HG02884 (cell line): Measurements from ENCODE around the gene DMBX1.
A peak's percentile ranks its signal among the peaks of the same experiment; 100 is the strongest.

Source experiments
- ATAC-seq: cut with Tn5 transposase; IDR thresholded peaks from one replicate; pipeline ENCODE4 v1.9.1; 2021; ENCODE audit warnings: mild to moderate bottlenecking, moderate library complexity; ENCODE audit not compliant: unreplicated experiment

DMBX1 gene

DNA sequence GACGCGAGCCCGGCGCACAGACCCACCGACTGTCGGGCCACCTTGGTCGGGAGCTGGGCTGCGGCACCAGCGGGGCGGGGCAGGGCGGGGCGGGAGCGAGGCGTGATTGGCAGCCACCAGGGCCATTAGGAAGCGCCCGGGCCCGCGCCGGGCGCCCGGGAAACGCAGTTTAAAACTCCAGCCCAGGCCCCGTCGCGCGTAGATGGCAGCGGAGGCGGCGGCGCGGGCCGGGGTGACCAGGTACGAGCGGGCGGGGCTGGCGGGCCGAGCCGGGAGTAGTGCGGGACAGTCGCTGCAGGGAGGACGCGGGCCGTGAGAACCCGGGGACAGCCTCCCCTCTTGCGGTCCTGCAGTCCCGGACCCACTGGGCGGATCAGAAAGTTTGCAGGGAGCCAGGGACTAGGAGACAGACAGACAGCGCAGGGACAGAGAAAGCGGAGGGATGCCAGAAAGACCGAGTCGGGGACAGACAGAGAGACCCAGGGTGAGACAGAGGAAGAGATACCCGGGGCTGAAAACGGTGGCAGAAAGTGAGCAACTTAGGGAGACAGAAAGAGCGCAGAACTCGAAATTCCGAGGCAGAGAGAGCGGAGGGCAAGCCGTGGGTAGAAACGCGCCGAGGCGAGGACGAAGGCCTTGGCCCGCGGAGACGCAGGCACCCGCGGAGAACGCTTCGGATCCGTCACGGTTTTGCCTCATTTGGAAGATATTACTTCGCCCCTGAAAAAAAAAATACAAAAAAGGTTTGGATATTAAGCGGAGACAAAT is at the start of gene DMBX1:
Gene DMBX1 (plus strand): TSS at position 199 of the 768 bp plus-strand sequence. CDS start 17,175 bp downstream, outside the sequence.
- no peak for ATAC-seq

- ATAC-seq, result no peak
Observed at GRCh38 chr1:46440478-46440877, 49.2 kb upstream of the DMBX1 start.

DNA sequence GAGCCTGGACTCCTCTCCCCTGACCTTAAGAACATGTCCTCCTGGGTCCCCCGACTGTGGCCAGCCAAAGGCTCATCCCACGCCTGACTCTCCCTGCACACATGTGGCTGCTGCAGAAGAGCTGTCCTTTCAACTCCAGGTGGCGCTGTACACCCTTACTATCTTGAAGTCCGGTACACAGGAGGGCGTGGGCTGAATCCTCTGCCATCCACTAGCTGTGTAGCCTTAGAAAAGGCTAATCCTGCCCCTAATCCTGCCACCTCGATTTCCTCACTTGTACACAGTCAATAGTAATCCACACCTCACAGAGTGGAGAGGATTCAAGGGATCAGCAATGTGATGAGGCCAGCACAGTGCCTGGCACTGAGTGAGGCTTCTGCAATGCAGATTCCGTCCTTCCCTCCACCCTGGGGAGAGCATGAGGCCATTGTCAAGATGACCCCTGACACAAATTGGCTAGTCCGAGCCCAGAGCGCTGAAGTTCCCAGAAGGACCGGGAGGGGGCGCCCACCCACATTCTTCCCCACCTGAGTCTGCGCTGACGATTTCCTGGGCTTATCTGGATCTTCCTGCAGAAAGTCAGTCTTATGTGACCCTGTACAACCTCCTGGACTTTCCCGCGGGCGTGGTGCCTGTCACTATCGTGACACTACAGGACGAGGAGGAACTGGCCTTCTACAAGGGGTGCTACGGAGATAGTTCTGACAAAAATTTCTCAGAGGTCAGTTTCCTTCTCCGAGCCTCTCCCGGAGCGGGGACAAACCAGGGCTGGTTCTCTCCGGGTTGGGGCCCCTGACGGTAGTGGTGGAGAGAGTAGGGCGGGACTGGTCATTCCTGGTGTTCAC is 47.1 kb upstream of the DMBX1 start:
- peak; percentile 64 for ATAC-seq

DNA sequence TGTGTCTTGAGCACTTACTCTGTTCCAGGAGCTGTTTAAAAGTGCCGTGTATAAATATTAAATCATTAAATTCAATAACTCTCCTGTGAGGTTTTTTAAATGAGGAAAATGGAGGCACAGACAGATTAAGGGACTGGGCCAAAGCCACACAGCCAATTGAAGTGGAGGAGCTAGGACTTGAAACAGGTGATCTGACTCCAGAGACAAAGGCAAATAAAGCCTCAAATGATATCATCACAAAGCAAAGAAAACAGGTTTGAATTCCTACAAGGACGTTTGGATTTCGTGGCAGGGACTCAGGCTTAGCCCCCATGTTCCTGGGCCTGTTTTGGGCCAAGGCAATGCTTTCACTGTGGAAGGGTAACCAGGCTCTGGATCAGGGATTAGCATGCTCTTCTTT is 45.2 kb upstream of the DMBX1 start:
- ATAC-seq, result no peak

- no peak for ATAC-seq
Observed at GRCh38 chr1:46445773-46446256, 43.8 kb upstream of the DMBX1 start.

- no peak for ATAC-seq
Observed at GRCh38 chr1:46446646-46447498, 42.8 kb upstream of the DMBX1 start.

DNA sequence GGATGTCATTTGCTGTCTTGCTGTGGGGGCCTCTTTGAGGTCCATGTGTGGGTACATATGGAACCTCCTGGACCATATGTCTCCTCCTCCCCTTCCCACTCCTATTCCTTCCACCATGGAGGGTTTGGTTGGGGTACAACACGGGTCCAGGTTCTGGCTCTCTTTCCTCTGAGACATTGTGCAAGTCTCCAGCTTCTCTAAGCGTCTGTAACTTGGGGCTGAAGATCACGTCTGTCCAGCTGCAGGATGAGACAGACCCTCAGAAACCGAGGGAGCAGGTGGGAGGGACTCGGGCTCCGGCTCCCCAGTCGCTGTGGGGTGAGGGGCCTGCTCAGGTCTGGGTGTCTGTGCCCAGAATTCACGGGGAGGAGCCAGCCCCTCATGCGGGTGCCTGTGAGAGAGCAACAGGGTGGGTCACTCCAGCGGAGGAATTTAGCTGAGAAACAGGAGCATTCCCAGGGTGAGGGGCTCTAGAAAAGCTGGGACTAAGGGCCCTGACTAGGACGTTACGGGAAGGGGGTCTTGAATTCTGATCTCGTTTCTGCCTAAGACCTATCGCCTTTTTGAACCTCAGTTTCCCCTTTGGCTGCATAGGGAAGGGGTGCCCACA is 42.0 kb upstream of the DMBX1 start:
- ATAC-seq, result no peak

DNA sequence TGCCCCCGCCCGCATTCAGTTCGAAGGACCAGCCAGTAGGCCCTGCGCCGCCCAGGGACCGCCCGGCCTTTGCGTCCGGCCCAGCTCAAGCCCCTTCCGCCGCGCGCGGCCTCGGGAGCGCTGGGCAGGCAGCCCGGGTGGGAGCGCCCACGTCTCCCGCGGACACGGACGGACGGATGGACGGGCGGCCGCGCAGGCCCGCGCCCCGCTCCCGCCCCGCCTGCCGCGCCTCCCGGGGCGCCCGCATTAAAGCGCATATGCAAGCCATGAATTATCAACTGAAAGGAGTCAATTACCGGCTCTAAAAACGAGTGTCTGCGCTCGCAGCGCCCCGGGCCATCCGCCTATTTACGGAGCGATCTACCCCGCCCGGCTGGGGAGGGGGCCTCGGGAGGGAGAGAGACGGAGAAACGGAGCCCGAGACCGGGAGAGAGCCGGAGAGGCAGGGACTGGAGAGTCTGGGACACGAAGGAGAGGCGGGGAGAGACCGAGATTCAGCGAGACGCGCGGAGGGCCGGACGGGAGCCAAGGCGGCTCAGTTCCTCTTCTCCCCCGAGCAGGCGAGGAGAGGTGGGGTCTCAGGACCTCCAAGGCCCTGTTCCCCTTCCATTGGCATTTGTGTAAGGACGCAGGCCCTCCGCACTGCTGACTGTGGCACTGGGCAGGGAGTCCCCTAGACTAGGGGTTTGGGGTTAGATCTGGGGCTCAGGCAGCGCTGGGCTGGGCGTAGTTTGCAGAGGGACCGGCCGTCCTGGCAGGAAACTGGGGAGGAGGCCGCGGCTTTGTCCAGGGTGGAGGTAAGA is 41.3 kb upstream of the DMBX1 start:
- ATAC-seq, result no peak

- ATAC-seq, result no peak
Observed at GRCh38 chr1:46449223-46450159, 40.1 kb upstream of the DMBX1 start.

DNA sequence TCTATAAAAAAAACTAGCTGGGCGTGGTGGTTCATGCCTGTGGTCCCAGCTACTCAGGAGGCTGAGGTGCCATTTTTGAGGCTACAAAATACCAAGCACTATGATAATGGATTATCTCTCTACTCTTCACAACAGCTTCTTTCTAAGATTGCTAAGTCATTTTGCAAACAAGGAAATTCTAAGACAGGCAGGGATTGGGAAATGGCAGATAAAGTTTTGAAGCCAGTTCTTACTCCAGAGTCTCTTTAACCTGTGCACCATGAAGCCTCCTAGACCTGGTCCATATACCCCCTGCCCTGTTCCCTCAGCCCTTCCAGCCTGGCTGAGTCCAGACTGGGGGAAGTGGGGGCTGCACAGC is 39.5 kb upstream of the DMBX1 start:
- ATAC-seq, result no peak

DNA sequence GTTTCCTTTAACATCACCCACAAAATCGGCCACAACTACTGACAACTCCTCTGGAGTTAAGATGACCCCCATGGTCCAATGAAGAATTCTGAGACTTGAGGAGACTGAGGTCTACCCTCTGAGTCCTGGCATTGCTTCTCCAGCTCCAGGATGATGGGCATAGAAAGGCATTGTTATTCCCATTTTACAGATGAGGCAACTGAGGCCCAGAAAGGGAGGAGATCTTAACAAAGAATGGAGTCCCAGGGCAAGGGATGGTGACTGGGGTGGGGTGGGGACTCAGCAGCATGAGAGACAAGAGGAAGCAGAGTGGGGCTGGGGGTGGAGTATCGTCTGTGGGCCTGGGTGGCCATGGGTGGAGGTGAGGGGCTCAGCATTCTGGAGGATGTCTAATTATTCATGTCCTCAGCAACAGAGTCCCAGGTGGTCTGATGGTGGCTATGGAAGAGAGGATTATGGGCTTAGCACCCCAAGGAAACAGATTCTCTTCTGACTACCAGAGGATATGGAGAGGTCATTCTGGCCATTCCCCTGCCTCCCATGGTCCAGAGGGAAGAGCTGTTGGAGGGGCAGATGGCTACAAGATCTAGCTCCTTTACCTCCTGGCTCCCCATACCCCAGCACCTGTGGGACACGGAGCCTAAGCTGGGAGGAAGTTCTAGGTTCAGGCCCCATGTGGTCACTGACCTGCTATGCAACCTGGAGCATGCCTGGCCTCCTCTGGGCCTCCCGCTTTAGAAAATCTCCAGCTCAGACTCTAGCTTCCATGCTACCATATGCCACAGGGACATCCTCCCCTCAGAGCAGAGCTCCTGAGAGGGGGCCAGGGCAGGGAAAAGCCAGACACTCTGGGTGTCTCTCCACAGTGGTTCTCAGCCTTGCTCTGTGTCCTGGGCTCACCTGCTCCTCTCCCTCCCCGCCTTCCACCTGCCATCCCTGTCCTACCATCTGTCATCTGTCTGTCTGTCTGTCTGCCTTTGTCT is 37.4 kb upstream of the DMBX1 start:
- ATAC-seq, result no peak

DNA sequence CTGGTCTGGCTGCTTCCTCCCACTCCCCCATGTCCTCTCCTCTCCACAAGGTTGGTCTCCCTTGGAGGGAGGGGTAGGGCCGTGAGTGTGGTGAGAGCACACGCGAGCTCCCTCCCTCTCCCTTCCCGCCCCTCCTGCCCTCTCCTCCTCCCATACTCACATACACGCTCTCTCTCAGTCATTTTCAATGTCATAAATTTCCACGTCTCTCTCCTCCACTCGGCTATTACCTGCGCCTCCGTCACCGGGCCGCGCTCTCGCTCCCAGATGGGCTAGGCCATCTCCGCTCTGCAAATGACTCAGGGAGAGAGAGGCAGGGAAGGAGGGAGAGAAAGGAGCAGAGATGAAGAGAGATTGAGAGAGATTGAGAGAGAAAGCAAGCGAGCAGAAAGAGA is 36.7 kb upstream of the DMBX1 start:
- ATAC-seq, result no peak

GRCh38 chr1:46453449-46453848 is 36.2 kb upstream of the DMBX1 start:
- ATAC-seq, result no peak

DNA sequence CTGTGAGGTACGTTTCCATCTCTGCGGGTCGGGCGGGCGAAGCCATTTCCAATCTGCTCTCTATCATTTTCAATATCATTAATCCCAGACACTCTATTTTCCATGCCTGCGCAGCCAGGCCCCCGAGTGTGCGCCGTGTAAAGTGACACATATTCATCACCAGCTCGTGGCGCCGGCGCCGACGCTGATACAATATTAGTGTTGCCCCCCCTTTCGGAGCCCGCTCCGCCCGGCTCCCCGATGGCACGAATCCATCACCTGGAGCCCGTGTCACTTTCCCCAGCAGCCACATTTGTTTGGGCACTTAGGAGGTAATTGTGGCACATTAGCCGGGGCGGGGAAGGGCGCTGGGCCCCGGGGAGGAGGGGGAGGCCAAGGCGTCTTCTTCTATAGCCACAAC is 33.7 kb upstream of the DMBX1 start:
- ATAC-seq, result no peak

DNA sequence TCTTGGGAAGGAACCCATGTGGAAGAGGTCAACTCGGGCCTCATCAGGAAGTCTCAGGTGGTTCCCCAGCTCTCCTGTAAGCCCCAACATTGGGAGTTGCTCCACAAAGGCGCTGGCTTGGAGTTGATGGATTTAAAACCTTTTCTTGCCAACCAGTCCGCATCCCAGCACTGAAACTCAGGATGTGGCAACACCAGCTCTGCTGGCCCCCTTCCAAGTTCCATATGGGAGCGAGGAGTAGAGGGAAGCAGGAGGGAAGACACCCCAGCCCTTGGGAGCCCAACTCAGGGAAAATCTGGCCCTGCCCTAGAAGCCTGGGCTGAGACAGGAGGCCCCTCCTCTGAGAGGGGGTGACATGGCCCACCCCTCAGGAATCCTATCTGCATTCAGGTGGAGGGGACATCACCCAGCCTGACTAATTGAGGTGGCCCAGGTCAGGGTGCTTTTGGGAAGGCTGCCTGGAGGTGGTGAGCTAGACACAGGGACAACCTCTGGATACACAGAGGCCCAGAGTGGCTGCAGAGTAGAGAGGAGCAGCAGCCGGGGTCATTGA is 33.1 kb upstream of the DMBX1 start:
- no peak for ATAC-seq

DNA sequence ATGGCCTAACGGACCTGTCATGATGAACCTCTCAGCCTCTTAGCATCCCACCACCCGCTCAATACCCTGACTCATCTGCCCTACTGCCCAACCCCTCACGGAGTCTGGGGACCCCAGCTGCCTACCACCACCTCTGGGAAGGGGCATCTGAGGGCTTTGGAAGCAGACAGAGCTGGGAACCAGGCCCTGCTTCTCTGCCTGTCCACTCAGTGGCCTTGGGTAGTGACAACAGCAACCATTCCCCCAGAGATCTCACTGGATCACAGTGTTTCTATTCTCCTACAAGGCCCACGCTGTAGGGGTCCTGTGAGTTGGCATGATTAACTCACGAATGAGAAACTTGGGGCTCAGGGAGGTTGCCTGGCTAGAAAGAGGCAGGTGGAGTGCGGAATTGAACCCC is 32.5 kb upstream of the DMBX1 start:
- ATAC-seq, result no peak

DNA sequence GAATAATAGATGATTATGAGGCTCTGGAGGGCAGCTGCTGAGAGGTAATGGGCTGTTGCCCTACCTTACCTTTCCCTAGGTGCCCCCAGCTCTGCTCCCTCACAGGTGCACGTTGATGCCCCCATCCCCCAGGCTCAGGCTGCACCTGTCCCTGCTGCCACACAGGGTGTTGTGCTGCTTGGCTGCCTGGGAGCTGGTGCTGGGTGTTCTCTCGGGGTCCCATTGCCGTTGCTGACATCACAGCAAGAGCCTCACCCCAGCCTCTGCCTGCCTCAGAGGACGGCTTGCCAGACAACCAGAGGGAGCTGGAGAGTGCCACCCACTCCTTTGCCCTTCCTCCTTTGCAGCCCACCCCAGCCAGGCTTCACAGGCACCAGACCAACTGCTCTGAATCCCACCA is 31.4 kb upstream of the DMBX1 start:
- ATAC-seq, result no peak
